Suprapubic skin (tissue), 3 donors: ENCODE measurements around the gene KLRC2.

Experiments used
- EP300 ChIP-seq: sonication (generic); formaldehyde crosslinking; IDR thresholded peaks from one replicate; pipeline ENCODE4 v1.6.1; 2017; ENCODE audit warnings: antibody characterized with exemption
- POLR2A ChIP-seq, 2 donors: fragments of 450-650 bp; IDR thresholded peaks; one replicate each; pipeline ENCODE4 v1.6.1; 2017; ENCODE audit warnings: antibody characterized with exemption in 2 of 2, mild to moderate bottlenecking in 2 of 2, moderate library complexity in 2 of 2
- TF ChIP-seq, protein P1 (sequence below), 2 donors: fragments of 200-600 bp in 1 of 2; fragments of 450-650 bp in 1 of 2; sonication (generic) in 1 of 2; IDR thresholded peaks; one replicate each; pipeline ENCODE4 v1.5.1; 2016 to 2019; ENCODE audit warnings: antibody characterized with exemption in 2 of 2, mild to moderate bottlenecking in 1 of 2, moderate library complexity in 1 of 2

DNA sequence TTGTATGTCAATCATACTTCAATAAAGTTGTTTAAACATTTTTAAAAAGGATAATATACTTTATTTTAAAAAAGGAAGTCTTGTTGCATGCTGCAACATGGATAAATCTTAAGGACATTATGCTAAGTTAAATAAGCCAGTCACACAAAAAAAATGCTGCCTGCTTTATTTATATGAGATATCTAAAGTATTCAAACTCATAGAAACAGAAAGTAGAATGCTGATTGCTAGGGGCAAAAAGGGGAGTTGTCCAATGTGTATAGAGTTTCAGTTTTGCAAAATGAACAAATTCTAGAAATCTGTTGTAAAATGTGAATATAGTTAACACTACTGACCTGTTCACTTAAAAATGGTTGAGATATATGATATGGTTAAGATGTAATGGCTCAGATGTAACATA is 35.0 kb downstream of the KLRC2 start:
- TF ChIP-seq, protein P1, sequence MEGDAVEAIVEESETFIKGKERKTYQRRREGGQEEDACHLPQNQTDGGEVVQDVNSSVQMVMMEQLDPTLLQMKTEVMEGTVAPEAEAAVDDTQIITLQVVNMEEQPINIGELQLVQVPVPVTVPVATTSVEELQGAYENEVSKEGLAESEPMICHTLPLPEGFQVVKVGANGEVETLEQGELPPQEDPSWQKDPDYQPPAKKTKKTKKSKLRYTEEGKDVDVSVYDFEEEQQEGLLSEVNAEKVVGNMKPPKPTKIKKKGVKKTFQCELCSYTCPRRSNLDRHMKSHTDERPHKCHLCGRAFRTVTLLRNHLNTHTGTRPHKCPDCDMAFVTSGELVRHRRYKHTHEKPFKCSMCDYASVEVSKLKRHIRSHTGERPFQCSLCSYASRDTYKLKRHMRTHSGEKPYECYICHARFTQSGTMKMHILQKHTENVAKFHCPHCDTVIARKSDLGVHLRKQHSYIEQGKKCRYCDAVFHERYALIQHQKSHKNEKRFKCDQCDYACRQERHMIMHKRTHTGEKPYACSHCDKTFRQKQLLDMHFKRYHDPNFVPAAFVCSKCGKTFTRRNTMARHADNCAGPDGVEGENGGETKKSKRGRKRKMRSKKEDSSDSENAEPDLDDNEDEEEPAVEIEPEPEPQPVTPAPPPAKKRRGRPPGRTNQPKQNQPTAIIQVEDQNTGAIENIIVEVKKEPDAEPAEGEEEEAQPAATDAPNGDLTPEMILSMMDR (IDR thresholded peaks at IDR 0.05), result no peak
- TF ChIP-seq EP300 (no peak), POLR2A (IDR thresholded peaks at IDR 0.05) (no peak)
